IPS DF 6.9 (cell line): ENCODE results near the gene PALLD.

Experiments used
- DNase-seq: peaks from one replicate; pipeline ENCODE4 v3.0.0-alpha.2; 2013; ENCODE audit warnings: low read depth, low spot score
- H3K27ac ChIP-seq: one replicate; pipeline ENCODE4 v1.5.1; 2013; ENCODE audit warnings: low read length, control low read depth
- H3K27me3 ChIP-seq: 2 replicates; pipeline ENCODE4 v1.6.1; 2013; ENCODE audit warnings: mild to moderate bottlenecking, low read length; ENCODE audit not compliant: control insufficient read depth, insufficient read depth
- H3K36me3 ChIP-seq: 2 replicates; pipeline ENCODE4 v1.6.1; 2013; ENCODE audit warnings: low read length; ENCODE audit not compliant: control insufficient read depth, insufficient read depth
- H3K4me1 ChIP-seq: 2 replicates; pipeline ENCODE4 v1.6.1; 2013; ENCODE audit warnings: low read length; ENCODE audit not compliant: control insufficient read depth, insufficient read depth
- H3K4me3 ChIP-seq: 2 replicates; pipeline ENCODE4 v1.5.1; 2013; ENCODE audit warnings: mild to moderate bottlenecking, low read length
- H3K9me3 ChIP-seq: 2 replicates; pipeline ENCODE4 v1.6.1; 2013; ENCODE audit warnings: low read length, inconsistent platforms; ENCODE audit not compliant: control insufficient read depth, insufficient read depth
- WGBS: extraction: QIAGEN DNeasy Blood & Tissue Kit; methylation state at CpG from one replicate; pipeline ENCODE4 v1.1.7; 2013; ENCODE audit warnings: mixed read lengths, missing lambda C conversion rate; ENCODE audit not compliant: insufficient read length, insufficient coverage; 5-methylcytosine and 5-hydroxymethylcytosine counted together

Gene PALLD

GRCh38 chr4:168538632-168539031 is 41.8 kb downstream of the PALLD start:
- no peak for DNase-seq
- H3K27ac ChIP-seq = no peak overlapping the region
- whole genome bisulfite sequencing = no CpG with 5 or more reads among the region's 9 CpGs
- no peaks in the 10 kb centered on the region for H3K9me3 ChIP-seq
- no peaks in the 10 kb centered on the region for H3K27me3 ChIP-seq
- H3K4me3 ChIP-seq = no peak overlapping the region
- H3K4me1 ChIP-seq = no peaks in the 10 kb centered on the region
- no peaks in the 10 kb centered on the region for H3K36me3 ChIP-seq

- no peaks in the 10 kb centered on the region for H3K4me1 ChIP-seq
- H3K36me3 ChIP-seq = no peaks in the 10 kb centered on the region
- H3K27me3 ChIP-seq = no peaks in the 10 kb centered on the region
- no CpG with 5 or more reads among the region's 9 CpGs for WGBS
- H3K9me3 ChIP-seq = no peaks in the 10 kb centered on the region
- no peak overlapping the region for H3K4me3 ChIP-seq
- no peak for DNase-seq
- H3K27ac ChIP-seq = no peak overlapping the region
Observed at GRCh38 chr4:168540086-168540485, 43.2 kb downstream of the PALLD start.

- no peaks in the 10 kb centered on the region for H3K27me3 ChIP-seq
- H3K4me1 ChIP-seq = no peaks in the 10 kb centered on the region
- no peak overlapping the region for H3K4me3 ChIP-seq
- no CpG with 5 or more reads among the region's 6 CpGs for WGBS
- H3K36me3 ChIP-seq = no peaks in the 10 kb centered on the region
- no peak for DNase-seq
- H3K27ac ChIP-seq = no peak overlapping the region
- no peaks in the 10 kb centered on the region for H3K9me3 ChIP-seq
Observed at GRCh38 chr4:168540503-168541265, 43.8 kb downstream of the PALLD start.

DNA sequence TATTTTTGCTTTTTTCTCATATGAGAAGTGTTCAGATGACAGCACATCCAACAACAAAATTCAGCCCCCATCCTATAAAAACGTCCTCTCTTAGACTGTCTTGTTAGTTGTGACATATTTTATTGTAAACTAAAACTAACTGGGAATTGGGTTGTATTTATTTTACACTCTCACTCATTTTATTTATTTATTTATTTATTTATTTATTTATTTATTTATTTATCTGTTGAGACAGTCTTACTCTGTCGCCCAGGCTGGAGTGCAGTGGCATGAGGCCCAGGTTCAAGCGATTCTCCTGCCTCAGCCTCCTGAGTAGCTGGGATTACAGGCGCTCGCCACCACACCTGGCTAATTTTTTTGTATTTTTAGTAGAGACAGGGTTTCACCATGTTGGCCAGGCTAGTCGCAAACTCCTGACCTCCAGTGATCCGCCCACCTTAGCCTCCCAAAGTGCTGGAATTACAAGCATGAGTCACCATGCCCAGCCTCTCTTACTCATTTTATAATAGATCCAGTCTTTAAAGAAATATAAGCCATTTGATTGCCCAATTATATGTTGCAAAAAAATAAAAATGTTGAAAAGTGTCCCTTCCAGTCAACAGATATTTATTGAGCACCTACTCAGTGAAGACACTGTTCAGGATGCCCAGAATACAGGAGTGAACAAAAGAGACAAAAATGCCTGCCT is 44.6 kb downstream of the PALLD start:
- Histone ChIP-seq H3K9me3 (no peaks in the 10 kb centered on the region), H3K27me3 (no peaks in the 10 kb centered on the region), H3K36me3 (no peaks in the 10 kb centered on the region), H3K4me3 (no peak overlapping the region), H3K4me1 (no peaks in the 10 kb centered on the region; the same call in 1 of the 2 replicates), H3K27ac (no peak overlapping the region)
- WGBS = no CpG with 5 or more reads among the region's 7 CpGs
- no peak for DNase-seq

- no peak overlapping the region for H3K4me3 ChIP-seq
- no peak overlapping the region for H3K27ac ChIP-seq
- no peak for DNase-seq
- H3K36me3 ChIP-seq = no peaks in the 10 kb centered on the region
- 100% methylated on average over 1 of the region's 4 CpGs for WGBS
- H3K27me3 ChIP-seq = no peaks in the 10 kb centered on the region
- H3K4me1 ChIP-seq = no peaks in the 10 kb centered on the region; the same call in 1 of the 2 replicates
- H3K9me3 ChIP-seq = no peaks in the 10 kb centered on the region
Observed at GRCh38 chr4:168549143-168549542, 52.3 kb downstream of the PALLD start.

- H3K27ac ChIP-seq = no peak overlapping the region
- WGBS = no CpG with 5 or more reads among the region's 5 CpGs
- no peaks in the 10 kb centered on the region for H3K9me3 ChIP-seq
- no peak overlapping the region for H3K4me3 ChIP-seq
- H3K36me3 ChIP-seq = no peaks in the 10 kb centered on the region
- DNase-seq = no peak
- no peaks in the 10 kb centered on the region; the same call in 1 of the 2 replicates for H3K4me1 ChIP-seq
- no peaks in the 10 kb centered on the region for H3K27me3 ChIP-seq
Observed at GRCh38 chr4:168550064-168550766, 53.4 kb downstream of the PALLD start.

GRCh38 chr4:168551211-168551610 is 54.4 kb downstream of the PALLD start:
- Histone ChIP-seq H3K4me3 (no peak overlapping the region), H3K36me3 (no peaks in the 10 kb centered on the region), H3K27me3 (no peaks in the 10 kb centered on the region), H3K9me3 (no peaks in the 10 kb centered on the region), H3K27ac (no peak overlapping the region), H3K4me1 (no peaks in the 10 kb centered on the region)
- no CpG with 5 or more reads among the region's 1 CpG for WGBS
- DNase-seq = no peak

DNA sequence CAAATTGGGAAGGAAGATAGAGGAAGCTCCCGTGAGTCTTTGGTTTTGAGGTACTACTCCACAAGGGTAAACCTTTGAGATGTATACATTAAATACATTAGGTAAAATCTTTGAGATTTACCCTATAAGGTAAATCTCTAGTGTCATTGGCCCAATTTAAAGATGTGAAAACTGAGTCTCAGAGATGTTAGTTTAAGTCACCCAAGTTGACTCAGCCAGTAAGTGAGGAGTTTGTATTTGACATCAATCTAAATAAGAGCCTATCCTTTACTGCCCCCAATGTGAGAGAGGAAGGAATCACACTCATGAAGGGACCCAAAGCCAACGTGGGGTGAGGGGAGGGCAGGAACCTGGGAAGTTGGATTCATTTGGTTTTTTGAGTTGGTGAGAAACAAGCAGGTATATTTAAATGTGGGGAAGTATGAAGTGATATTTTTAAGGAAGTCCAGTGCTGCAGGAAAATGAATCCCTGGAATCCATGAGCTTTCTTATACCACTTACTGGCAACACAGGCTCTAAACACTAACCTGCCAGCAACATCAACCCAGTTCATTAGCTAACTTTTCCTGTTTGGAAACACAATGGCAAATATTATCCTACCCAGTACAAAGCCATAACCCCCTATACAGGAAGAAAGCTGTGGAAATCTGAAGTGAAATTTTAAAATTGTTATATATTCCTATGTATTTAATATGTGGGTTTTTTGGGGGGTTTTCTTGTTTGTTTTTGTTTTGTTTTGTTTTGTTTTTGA is 55.3 kb downstream of the PALLD start:
- no peak overlapping the region for H3K4me3 ChIP-seq
- WGBS = no CpG with 5 or more reads among the region's 2 CpGs
- no peak for DNase-seq

DNA sequence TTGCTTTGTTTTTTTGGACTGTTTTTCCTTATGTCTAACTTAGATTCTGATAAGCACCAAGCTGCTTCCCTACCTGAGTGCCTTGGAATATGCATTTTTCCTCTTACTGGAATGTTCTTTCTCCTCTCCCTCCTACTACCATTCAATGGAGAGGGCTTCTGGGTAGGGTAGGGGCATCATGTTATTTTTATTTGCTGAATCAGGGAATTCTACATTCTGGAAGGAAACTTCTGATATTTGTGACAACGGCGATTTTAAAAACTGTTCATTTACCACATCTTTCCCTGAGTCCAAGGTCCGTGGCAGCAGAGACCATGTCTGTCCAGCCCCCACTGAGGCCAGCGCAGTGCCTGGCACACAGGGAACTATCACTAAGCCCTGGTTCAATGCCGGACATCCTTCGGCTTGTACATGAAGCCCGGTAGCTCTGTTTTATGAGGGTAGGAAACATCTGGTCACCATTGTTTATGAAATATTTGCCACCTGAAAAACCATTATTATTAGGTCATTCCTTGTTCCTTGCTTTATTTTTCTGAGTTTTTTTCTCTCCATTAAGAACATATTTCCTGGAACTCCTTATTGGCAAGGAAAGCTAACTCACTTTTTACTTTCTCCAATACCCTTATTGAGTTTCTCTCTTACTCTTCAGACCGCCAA is 57.0 kb downstream of the PALLD start:
- Histone ChIP-seq H3K9me3 (no peaks in the 10 kb centered on the region), H3K36me3 (no peaks in the 10 kb centered on the region), H3K4me3 (no peak overlapping the region), H3K27me3 (no peaks in the 10 kb centered on the region), H3K4me1 (peaks cover 2% of the 10 kb centered on the region; the same call in 1 of the 2 replicates), H3K27ac (no peak overlapping the region)
- no CpG with 5 or more reads among the region's 8 CpGs for WGBS
- DNase-seq = no peak

More for the DNA sequence above, 55.3 kb downstream of the PALLD start:
- no peak overlapping the region for H3K27ac ChIP-seq
- H3K27me3 ChIP-seq = no peaks in the 10 kb centered on the region
- no peaks in the 10 kb centered on the region for H3K4me1 ChIP-seq
- H3K9me3 ChIP-seq = no peaks in the 10 kb centered on the region
- no peaks in the 10 kb centered on the region for H3K36me3 ChIP-seq
